ENCODE measurements around the gene FRS3. TPM values are rescaled to one million over a fixed set of nuclear protein-coding genes. Genes with fewer than 3 reads are reported as not detected.

FRS3 gene
- total RNA-seq, 2 donors from 2014 or later, result 5.9 to 18.4 TPM

GRCh38 chr6:41732591-41733359 is 46.9 kb downstream of the FRS3 start:
- Histone ChIP-seq H3K9me3 (no peaks in the 10 kb centered on the region), H3K27ac (peak overlapping the region; percentile 98 to 99), H3K4me3 (peak overlapping the region in 1 of 2 donors; percentile 96), H3K36me3 (no peaks in the 10 kb centered on the region), H3K27me3 (replicated peaks; ENCODE audit: insufficient read depth) (no peaks in the 10 kb centered on the region), H3K4me1 (replicated peaks) (peaks cover 44% of the 10 kb centered on the region)
- TF ChIP-seq CTCF (IDR thresholded peaks at IDR 0.05), result no peak
- peak; percentile 21 for TF ChIP-seq POLR2AphosphoS5 (IDR thresholded peaks at IDR 0.05)
- intact Hi-C loops (cut with DNase I), result no loop called here
- 61% methylated on average over 8 of the region's 8 CpGs for WGBS
- DNase-seq (ENCODE audit: low spot score), result peak; percentile 30

- intact Hi-C loops (cut with DNase I), result no loop called here
- Histone ChIP-seq H3K9me3 (no peaks in the 10 kb centered on the region), H3K27me3 (replicated peaks; ENCODE audit: insufficient read depth) (no peaks in the 10 kb centered on the region), H3K36me3 (no peaks in the 10 kb centered on the region), H3K4me1 (replicated peaks) (peaks cover 49% of the 10 kb centered on the region), H3K27ac (peak overlapping the region in 1 of 2 donors; percentile 99), H3K4me3 (peak overlapping the region in 1 of 2 donors; percentile 96)
- TF ChIP-seq POLR2AphosphoS5 (IDR thresholded peaks at IDR 0.05), result no peak
- no peak for TF ChIP-seq POLR2A (IDR thresholded peaks at IDR 0.05)
- TF ChIP-seq CTCF (IDR thresholded peaks at IDR 0.05), result no peak
- DNase-seq (ENCODE audit: low spot score), result no peak
Measured at GRCh38 chr6:41732149-41732548, 47.6 kb downstream of the FRS3 start.

- 85% methylated on average over 7 of the region's 7 CpGs for WGBS
Measured at GRCh38 chr6:41731561-41732086, 48.1 kb downstream of the FRS3 start.

GRCh38 chr6:41730531-41731436 is 48.9 kb downstream of the FRS3 start:
- H3K36me3 ChIP-seq, result no peaks in the 10 kb centered on the region
- no peak for TF ChIP-seq POLR2AphosphoS5 (IDR thresholded peaks at IDR 0.05)
- TF ChIP-seq POLR2A (IDR thresholded peaks at IDR 0.05), result no peak
- no peak for TF ChIP-seq CTCF (IDR thresholded peaks at IDR 0.05)
- intact Hi-C loops (cut with DNase I), result no loop called here
- DNase-seq (ENCODE audit: low spot score), result no peak
- no peak overlapping the region for H3K4me3 ChIP-seq
- WGBS, result 78% methylated on average over 9 of the region's 9 CpGs
- H3K27ac ChIP-seq, result peak overlapping the region in 1 of 2 donors; percentile 89
- peaks cover 49% of the 10 kb centered on the region for H3K4me1 ChIP-seq (replicated peaks)
- no peaks in the 10 kb centered on the region for H3K9me3 ChIP-seq
- no peaks in the 10 kb centered on the region for H3K27me3 ChIP-seq (replicated peaks; ENCODE audit: insufficient read depth)

More at GRCh38 chr6:41731561-41732086, 48.1 kb downstream of the FRS3 start:
- Histone ChIP-seq H3K4me3 (peak overlapping the region in 1 of 2 donors; percentile 96), H3K36me3 (no peaks in the 10 kb centered on the region), H3K27me3 (replicated peaks; ENCODE audit: insufficient read depth) (no peaks in the 10 kb centered on the region), H3K27ac (peak overlapping the region in 1 of 2 donors; percentile 99), H3K9me3 (no peaks in the 10 kb centered on the region), H3K4me1 (replicated peaks) (peaks cover 49% of the 10 kb centered on the region)
- DNase-seq (ENCODE audit: low spot score), result no peak
- intact Hi-C loops (cut with DNase I), result no loop called here
- no peak for TF ChIP-seq POLR2AphosphoS5 (IDR thresholded peaks at IDR 0.05)
- TF ChIP-seq POLR2A (IDR thresholded peaks at IDR 0.05), result no peak
- TF ChIP-seq CTCF (IDR thresholded peaks at IDR 0.05), result no peak
